ENCODE measurements around the gene CXXC1.
"Not testable (repeated sequence)": the region's sequence is repeated elsewhere in the genome, so short reads cannot be mapped to it uniquely, and the experiment has no call there.

Gene CXXC1

DNA sequence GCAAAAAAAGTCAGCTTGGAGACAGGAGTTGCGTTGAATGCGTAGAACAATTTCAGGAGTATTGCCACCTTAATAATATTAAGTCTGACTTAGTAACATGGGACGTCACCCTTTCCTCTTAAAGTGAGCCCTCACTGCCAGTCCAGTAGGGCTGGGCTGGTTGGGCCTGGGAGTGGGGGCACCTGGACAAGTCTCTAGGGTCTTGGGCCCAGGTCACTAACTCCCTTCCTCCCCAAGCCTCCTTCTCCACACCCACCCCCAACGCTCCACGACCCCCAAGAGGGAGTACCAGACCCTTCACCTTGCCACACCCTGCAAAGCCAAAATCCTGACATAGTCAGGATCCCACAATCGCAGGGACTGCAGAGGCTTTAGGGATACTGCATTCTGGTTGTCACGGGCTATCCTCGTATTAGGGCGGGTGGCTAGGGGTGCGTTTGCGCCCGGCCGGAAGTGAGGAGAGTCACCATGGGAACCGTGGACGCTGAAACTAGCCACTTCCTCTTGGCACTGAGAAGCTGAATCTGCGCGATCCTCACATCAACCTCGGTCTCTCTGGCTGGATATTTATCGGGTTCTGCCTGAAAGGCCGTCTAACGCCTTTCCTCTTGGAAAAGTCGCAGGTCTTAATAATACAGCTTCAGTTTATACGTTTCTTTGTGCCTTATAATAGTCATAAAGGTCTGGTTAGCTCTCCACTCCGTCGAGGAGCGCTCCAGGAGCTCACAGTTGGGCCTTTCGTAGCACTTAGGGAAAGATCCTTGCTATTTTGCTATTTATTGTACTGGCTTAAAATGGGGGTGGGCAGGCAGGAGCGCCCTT lies 10.3 kb upstream of the CXXC1 start:
- DNase-seq: no peak

DNA sequence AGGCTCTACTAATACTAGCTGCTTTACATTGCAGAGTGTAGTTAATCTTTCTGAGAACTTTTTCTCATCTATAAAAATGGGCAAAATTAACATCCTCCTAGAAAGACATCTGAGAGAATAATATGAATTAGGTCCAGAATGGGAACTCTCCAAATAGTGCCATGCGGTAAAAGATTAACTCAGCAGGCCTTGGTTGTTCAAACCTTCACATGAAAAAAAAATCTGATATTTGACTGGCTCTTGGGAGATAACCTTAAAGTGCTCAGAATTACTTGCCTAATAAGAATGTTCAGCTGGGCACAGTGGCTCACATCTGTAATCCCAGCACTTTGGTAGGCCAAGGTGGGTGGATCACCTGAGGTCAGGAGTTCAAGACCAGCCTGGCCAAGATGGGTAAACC lies 5.5 kb upstream of the CXXC1 start:
- no peak for DNase-seq

DNA sequence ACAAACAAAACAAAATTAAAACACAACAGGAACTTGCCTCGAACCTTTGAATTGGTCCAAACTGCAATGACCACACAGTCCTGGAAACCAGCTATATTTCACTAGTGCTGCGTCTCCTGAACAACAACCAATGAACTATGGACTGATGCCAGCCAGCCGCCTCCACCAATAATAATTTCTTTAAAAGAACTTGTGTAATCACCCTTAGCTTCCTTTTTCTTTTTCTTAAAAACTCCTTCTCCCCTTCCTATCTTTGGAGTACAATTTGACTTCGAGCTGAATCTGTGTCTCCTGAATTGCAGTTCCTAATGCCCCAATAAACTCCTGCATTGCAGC lies 1.6 kb upstream of the CXXC1 start:
- no peak for DNase-seq

DNA sequence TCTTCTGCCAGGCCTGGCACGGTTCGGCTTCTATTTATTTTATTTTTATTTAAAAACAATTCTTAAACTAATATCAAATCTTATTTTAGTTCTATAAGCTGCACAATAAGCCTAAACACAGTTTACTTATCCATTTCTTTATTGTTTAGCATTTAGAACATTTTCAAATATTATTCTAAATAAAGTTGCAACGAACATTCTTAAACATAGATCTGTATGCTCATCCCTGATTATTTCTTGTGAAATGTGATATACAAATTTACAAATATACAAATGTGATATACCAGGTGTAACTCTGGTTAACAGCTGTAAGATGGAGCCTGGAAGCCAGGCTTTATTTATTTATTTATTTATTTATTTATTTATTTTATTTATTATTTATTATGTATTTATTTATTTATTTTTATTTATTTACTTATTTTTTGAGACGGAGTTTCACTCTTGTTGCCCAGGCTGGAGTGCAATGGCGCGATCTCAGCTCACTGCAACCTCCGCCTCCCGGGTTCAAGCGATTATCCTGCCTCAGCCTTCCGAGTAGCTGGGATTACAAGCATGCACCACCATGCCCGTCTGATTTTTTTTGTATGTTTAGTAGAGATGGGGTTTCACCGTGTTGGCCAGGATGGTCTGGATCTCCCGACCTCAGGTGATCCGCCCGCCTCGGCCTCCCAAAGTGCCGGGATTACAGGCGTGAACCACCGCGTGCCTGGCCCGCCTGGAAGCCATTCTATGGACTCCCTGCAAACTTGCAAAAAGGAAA lies 1.0 kb upstream of the CXXC1 start:
- DNase-seq: not testable (repeated sequence)

DNA sequence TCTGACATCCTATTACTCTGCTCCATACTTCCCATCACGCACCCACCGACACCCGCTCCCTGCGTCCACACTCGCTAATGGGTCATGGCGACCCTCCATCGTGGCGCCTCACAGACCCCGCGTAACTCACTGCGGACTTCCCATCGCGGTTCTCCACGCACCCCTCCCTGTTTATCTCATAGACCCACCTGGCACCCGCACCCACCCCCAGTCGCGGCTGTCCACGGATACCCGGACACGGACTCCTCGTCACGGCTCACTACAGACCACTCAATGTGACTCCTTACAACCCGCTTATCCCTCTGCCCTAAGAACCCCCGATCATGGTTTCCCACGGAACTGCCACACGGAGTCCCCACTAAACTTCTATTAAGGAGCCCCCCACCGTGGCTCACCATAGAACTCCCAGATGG lies 458 bp downstream of the CXXC1 start:
- DNase-seq: no peak

DNA sequence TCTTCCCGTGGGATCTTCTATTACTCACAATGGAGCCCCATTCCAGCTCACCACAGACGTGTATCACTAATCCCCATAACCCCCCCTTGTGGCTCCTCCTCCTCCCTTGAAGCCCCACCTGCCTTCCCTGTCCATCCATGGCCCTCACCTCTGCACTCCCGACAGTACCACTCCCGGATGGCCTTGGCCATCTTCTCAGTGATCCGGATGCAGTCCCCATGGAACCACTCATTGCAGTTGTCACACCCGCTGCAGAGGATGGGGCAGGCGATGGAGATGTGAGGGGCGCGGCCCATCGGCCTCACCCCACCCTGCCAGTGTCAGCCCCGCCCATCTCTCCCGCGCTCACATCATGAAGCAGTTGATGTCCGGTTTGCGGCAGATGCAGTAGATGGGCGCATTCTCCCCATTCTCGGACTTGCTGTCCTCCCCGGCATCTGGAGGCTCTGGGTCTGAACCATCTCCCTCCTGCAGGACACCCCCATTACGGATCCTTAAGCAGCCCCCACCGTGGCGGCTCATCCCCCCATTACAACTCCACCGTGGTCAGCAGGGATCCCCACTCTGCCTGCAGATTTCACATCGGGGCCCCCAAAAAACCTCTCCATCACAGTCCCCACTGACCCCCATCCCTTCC lies 983 bp downstream of the CXXC1 start:
- DNase-seq: no peak

DNA sequence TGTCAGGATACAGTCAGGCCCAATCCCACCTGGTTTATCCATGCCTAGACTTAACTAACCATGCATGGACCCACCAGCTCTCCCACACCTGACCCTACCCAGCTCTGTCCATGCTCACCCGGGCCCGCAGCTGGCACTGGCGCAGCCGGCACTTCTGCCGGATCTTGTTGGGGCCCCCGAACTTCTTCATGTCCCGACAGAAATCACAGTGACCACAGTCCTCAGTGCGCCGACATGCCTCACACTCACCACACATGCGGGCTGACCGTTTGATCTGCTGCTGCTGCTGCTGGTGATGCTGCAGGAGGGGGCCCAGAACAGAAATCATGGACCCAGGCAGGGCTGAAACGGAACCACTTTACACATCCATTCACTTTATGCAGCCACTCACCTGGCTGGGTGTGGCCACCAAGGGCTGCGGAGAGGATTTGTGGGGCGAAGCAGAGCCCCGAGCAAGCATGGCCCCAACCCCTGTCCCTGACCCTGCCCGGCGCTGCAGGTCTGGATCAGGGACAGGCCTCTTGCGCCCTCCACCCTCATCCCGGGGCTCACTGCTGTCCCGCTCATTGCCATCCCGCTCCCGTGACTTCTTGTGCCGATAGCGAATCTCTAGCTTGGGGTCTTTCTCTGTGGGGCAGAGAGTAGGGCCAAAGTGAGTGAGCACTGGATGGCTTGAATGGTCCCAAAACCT lies 1.7 kb downstream of the CXXC1 start:
- DNase-seq: no peak

DNA sequence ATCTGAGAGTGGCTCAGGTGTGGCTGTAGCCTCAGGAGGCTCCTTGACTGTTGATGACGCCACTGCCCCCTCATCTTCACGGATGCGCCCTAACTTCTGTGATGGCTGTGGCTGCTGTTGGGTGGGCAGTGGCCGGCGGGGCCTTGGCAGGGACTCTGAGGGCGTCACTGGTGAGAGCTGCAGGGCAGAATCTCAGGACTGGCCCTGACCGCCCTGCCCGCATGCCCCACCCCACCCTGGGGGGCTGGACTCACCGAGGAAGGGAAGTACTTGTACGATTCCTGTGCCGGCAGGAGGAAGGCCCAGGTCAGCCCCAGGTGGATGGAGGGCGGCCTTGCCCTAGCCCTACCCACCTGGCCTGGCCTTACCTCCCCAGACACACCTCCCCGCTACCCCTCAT lies 2.4 kb downstream of the CXXC1 start:
- DNase-seq: no peak

DNA sequence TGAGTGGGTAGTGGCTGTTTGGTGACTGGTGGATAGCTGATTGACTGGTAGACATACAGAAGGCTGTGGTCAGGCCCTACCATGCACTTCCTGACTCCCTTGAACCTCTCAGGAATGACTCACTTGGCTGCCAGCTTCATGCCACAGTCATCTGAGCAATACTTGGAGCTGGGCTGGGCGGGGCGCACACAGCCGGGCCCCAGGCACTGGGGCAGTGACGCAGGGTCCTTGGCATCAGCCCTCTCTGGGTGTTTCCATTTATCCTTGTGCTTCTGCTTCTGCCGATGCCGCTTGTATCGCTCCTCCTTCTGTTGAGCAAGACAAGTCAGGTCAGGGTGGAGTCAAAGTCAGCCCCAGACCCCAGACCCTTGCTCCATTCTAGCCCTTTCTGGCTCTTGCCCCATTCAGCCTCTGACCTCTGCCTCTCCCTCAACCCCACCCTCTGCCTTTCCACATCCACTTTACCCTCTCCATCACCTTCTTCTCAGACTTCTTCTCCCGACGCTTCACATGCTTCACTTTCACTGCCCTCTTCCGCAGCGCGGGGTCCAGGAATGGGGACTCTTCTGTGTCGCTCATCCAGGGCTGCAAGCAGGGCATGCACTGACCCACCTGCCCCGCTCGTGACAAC lies 3.1 kb downstream of the CXXC1 start:
- DNase-seq: no peak

DNA sequence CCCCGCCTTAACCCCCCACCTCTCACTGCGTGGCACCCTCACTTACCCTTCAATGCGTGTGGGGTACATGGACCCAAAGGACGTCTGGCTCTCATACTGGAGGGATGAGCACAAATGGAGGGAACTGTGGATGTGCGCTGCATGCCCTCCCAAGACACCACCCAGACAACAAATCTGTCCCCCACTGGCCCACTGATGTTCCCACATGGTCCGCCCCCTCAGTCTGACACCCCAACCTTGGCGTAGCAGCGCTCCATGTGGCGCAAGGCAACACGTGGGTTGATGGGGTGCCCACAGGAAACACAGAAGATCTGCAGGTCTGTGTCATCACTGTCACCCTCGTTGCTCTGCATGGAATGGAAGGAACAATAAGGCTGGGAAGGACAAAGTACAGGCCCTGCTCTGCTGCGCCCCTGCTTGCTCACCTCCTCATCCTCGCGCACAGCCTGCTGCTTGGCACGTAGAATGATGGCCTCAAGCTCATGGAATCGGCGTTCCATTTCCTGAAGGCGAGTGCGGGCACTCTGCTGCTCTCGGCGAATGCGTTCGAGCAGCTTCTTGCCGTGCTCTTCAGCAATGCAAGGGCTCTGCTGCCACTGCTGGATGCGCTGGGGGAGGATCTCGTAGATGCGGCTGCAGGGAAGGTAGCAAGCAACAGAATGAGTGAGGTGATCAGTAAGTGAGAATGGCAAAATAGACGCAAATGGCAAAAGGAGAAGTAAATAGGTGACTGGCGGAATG lies 3.9 kb downstream of the CXXC1 start:
- DNase-seq: no peak

DNA sequence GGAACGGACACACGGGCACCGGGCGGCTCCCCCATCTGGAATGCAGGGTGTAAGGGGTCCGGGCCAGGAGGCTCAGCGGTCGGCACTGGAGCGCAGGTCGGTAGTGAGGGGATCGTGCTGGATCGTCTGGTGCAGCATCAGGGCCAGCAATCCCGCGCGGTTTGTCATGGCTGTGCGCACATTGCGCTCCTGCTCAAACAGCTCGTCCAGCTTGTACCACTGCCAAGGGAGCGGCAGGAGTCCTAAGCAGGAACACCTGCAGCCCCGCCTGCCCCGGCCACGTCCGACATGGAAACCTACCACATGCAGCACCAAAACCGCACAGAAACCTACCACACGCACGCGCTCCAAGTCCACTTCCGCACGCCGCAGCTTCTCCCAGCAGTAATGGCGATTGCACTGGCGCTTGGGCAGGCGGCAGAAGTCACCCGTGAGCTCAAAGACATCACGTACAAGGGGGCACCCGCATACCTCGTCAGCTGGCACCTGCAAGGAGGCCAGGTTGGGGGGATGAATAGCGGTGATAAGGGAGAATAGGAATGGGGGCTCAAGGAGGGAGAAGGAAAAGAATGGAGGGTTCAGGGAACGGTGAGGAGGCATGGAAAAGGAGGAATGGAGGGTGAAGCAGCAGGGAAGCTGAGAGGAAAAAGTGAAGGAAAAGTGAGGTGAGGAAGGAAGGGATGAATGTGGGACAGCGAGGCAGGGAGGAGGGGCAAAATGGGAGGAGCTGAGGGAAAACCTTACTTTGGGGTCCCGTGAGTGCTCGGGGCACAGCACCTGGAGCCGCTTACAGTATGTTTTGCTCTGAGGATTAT lies 4.8 kb downstream of the CXXC1 start:
- DNase-seq: no peak

DNA sequence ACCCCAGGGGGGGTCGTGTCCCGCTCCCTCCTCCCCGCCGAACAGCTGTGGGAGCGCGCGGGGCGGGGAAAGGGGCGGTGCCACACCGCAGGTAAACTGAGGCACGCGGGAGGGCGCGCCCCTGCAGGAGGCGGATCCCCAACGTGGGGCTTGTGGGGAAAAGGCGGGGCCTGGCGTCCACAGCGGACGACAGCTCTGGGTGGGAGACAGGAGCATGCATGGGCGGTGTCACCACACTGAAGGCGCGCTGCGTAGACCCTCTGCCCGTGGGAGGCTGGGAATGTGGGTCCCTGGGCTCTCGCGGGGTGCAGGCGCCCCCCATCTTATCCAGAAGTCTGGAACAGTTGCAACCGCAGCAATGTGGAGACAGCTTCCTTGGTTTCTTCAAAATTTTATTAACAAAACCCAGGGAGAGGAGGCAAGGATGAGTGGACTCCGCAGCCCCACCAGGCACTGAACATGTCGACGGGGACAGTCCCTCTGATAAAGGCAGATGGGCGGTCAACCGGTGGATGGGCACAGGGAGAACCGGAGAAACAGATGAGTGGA lies 5.4 kb downstream of the CXXC1 start:
- no peak for DNase-seq

DNA sequence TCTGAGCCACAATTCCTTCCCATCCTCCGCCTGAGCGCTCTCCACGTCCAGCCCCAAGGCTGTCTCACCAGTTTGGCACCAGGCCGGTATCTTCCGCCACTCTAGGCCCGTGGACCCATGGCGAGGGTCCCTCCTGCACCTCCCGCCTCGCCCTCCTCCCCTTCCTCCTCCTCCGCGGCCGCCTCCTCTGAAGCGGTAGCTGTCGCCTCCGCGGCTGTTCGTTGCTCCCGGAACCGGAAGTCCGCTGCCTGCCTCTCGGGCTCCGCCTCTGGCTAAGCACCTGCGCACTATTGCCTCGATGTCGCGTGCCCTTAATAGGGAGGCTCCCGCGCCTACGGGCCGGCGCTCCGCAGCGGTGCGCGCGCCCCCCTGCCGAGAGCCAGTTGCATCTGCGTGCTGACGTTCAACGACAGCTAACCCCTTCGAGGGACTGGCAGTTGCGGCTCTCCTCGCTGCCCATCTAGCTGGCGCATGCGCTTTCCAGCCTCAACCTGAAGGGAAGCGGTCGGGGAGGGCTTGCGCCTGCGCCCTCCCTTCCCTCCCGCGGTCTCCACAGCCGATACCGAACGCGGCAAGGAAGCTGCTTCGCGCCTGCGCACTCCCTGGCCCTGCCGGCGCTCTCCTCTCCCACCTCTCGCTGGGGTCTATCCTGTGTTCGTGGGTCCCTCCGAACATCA lies 6.1 kb downstream of the CXXC1 start, which contains the start of gene MBD1:
TSS of gene MBD1 (minus strand) at position 229 of the 677 bp plus-strand sequence. CDS start 1,531 bp downstream, outside the sequence.
- DNase-seq: peak; percentile 99

DNA sequence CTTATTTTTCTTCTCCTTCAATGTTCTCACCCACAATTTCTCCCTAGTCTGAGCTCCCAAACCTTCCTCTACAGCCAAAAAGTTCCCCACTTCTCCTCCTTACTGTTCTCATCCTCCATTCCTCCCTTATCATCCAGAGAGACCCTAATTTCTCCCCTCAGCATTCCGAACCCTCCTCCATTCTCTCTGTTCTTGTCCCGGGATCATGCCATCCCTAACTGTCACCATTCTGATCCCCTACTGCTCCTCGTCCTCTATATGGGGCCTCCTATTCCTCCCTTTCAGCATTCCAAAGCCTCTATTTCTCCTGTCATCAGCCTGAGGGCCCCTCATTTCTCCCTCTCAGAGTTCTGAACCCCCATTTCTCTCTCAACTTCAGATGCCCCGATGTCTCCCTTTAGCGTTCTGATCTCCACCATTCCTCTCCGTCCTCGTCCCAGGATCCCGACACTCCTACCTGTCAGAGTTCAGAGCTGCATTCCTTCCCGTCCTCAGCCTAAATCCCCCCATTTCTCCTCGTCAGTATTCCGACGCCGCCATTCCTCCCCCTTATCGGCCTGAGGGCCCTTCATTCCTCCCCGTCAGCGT lies 6.7 kb downstream of the CXXC1 start:
- no peak for DNase-seq

DNA sequence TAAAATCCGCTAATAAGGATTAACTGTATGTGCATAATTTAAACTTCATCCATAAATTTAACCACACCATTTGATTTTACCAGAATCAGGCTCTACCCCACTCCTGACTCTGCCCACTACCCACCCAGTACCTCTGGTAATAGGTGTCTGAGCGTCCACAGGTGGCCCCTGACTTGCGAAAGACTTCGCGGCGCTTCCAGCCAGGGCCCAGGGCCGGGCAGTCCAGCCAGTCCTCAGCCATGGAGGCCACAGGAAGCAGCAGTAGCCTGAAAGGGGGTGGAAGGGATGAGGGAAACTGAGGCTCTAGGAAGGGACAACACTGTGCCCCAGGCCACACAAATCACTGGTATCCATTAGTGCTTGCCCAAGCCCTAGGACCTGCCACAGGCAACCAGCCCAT lies 7.7 kb downstream of the CXXC1 start:
- no peak for DNase-seq

DNA sequence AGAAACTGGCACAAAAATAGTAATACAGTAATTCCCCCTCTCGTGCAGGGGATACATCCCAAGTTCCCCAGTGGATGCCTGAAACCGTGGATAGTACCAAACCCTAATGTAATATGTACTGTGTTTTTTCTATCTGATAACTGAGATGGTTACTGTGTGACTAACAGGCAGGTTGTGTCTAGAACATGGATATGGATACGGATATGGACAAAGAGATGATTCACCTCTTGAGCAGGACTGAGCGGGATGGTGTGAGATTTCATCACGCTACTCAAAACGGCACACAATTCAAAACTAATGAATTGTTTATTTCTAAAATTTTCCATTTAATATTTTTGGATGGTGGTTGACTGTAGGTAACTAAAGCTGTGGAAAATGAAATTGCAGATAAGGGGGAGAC lies 9.6 kb downstream of the CXXC1 start:
- no peak for DNase-seq

DNA sequence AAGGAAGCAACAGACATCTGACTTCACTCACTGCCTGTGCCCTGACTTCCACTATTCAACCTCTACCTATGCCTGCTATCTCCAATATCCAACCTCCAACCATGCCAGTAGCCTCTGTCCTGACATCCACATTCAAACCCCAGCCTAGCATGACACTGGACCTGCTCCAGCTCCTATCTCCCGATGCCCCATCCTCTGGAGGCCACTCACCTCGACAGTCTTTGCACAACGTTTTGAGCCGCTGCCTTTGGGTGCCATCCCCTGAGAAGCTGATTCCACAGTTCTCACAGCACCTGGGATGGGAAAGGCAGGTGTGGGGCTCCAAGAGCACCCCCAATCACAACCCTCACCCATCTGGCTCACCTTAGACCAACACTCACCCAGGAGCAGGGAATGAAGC lies 11.0 kb downstream of the CXXC1 start:
- DNase-seq: no peak

DNA sequence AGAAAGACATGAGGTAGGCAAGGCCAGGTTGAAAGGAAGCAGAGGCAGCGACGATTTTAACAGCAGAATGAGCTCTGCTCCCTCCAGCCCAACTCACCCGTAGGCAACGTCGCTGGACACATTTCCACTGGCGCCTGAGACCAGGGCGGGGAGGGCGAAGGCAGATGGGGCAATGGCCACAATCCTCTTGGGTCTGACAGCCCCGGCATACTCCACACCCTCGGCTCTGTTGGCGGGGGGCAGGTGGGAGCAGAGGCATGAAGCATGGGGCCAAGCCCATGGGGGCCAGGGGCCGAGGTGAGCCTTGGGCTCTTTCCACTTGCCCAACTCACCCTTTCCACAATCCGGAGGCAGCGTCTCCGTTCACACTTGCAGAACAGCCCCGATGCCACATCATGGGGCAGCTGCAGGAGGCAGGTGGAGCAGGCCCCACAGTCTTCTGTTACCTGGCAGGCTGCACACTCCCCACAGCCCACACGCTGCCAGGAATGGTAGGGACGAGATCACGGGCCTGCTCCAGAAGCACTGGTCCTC lies 11.9 kb downstream of the CXXC1 start:
- DNase-seq: no peak

DNA sequence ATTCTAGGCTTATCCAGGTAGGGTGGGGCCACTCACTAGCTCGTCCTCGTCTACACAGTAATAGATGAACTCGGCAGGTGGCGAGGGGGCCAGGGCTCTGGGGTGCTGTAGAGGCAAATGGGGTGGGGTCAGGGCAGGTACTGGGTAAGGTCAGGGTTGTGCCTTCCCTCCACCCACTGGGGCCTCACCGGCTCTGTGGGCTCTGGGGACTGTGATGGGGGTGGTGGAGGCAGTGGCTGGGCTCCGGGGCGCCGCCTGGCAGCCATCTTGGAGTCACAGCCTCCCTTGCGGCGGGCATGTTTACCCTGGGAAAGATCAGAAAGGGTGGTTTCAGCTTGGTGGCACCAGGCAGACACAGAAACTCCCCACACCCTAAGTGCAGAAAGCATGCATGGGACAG lies 12.6 kb downstream of the CXXC1 start:
- DNase-seq: no peak

DNA sequence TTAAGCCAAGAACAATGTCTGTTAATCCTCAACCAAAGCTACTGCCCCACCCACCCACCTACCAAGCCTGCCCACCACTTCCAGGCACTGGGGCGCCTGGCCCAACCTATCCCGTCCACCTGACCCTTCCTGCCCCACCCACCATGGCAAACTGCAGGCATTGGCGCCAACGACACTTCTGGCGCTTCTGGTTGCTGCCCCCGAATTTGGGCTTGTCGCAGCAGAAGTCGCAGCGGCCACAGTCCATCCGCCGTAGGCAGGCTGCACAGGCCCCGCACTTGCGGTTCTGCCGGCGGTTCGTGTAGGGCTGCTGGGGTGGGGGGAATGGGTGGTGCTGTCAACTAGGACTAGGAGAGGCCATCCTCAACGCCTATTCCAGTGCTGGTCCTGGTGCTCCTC lies 13.4 kb downstream of the CXXC1 start:
- no peak for DNase-seq
